Neural cell (in vitro differentiated cells): ENCODE results near the gene SALL4. TPM values are rescaled to one million over a fixed set of nuclear protein-coding genes. Genes with fewer than 3 reads are reported as not detected.

Source experiments
- H2AFZ ChIP-seq: fragments of 200-600, 300-800 bp; sonication (generic), shearing (Covaris generic); 2 replicates; pipeline ENCODE4 v1.6.0; 2014; ENCODE audit warnings: low read depth, mild to moderate bottlenecking, antibody characterized with exemption, low read length, moderate library complexity
- H3F3A ChIP-seq: fragments of 200-600 bp; shearing (Covaris generic); 2 replicates; pipeline ENCODE4 v1.6.1; 2016; ENCODE audit warnings: mild to moderate bottlenecking, moderate library complexity, mixed read lengths, antibody characterized with exemption, low read length; ENCODE audit not compliant: insufficient read depth, poor library complexity, severe bottlenecking
- H3K27ac ChIP-seq: fragments of 200-600, 300-800 bp; sonication (generic), shearing (Covaris generic); 2 replicates; pipeline ENCODE4 v1.5.1; 2014; ENCODE audit warnings: mild to moderate bottlenecking, low read length, moderate library complexity
- H3K27me3 ChIP-seq: fragments of 300-800, 200-600 bp; sonication (generic), shearing (Covaris generic); 2 replicates; pipeline ENCODE4 v1.6.0; 2014; ENCODE audit warnings: mild to moderate bottlenecking, low read depth, low read length, moderate library complexity; ENCODE audit not compliant: insufficient read depth
- H3K36me3 ChIP-seq: fragments of 300-800, 200-600 bp; sonication (generic), shearing (Covaris generic); 2 replicates; pipeline ENCODE4 v1.5.1; 2014; ENCODE audit warnings: mild to moderate bottlenecking, antibody characterized with exemption, low read length, moderate library complexity; ENCODE audit not compliant: insufficient read depth
- H3K4me2 ChIP-seq: fragments of 300-800, 200-600 bp; sonication (generic), shearing (Covaris generic); 2 replicates; pipeline ENCODE4 v1.6.0; 2014; ENCODE audit warnings: mild to moderate bottlenecking, low read length
- H3K4me3 ChIP-seq: fragments of 300-800, 200-600 bp; sonication (generic), shearing (Covaris generic); 2 replicates; pipeline ENCODE4 v1.5.1; 2014; ENCODE audit warnings: mild to moderate bottlenecking, low read length, moderate library complexity
- H3K79me2 ChIP-seq: fragments of 200-600 bp; shearing (Covaris generic); replicated peaks from 2 replicates; pipeline ENCODE4 v1.6.0; 2014; ENCODE audit warnings: mild to moderate bottlenecking, low read length, moderate library complexity; ENCODE audit not compliant: insufficient read depth
- H3K9ac ChIP-seq: fragments of 300-800, 200-600 bp; sonication (generic), shearing (Covaris generic); 2 replicates; pipeline ENCODE4 v1.6.1; 2016; ENCODE audit warnings: mild to moderate bottlenecking, low read length, mixed read lengths
- H3K9me2 ChIP-seq: fragments of 200-600 bp; shearing (Covaris generic); 2 replicates; pipeline ENCODE4 v1.6.1; 2016; ENCODE audit warnings: mild to moderate bottlenecking, low read length, mixed read lengths; ENCODE audit not compliant: insufficient read depth
- H3K9me3 ChIP-seq: fragments of 200-600, 300-800 bp; sonication (generic), shearing (Covaris generic); 2 replicates; pipeline ENCODE4 v1.6.1; 2016; ENCODE audit warnings: mild to moderate bottlenecking, mixed run types, low read length, moderate library complexity, mixed read lengths
- H4K20me1 ChIP-seq: fragments of 200-600 bp; shearing (Covaris generic); 2 replicates; pipeline ENCODE4 v1.6.1; 2016; ENCODE audit warnings: mild to moderate bottlenecking, mixed run types; ENCODE audit not compliant: insufficient read depth
- EP300 ChIP-seq: fragments of 450-650 bp; conservative IDR thresholded peaks from 2 replicates; pipeline ENCODE4 v1.6.1; 2014; ENCODE audit warnings: antibody characterized with exemption, mild to moderate bottlenecking, moderate library complexity; ENCODE audit not compliant: poor library complexity, severe bottlenecking
- EZH2 ChIP-seq: fragments of 200-600, 300-800 bp; shearing (Covaris generic), sonication (generic); IDR thresholded peaks from 2 replicates; pipeline ENCODE4 v1.6.1; 2014; ENCODE audit warnings: antibody characterized with exemption, low read length, borderline replicate concordance, mild to moderate bottlenecking; ENCODE audit not compliant: insufficient read depth, poor library complexity, severe bottlenecking
- POLR2AphosphoS5 ChIP-seq: IDR thresholded peaks from 2 replicates; pipeline ENCODE4 v1.6.1; 2012
- RAD21 ChIP-seq: fragments of 450-650 bp; conservative IDR thresholded peaks from 2 replicates; pipeline ENCODE4 v1.6.1; 2014; ENCODE audit warnings: antibody characterized with exemption, mild to moderate bottlenecking, moderate library complexity
- SMC3 ChIP-seq: fragments of 450-650 bp; conservative IDR thresholded peaks from 2 replicates; pipeline ENCODE4 v1.6.1; 2014; ENCODE audit warnings: antibody characterized with exemption, mild to moderate bottlenecking, moderate library complexity; ENCODE audit not compliant: poor library complexity
- TAF1 ChIP-seq: IDR thresholded peaks from 2 replicates; pipeline ENCODE4 v1.6.1; 2012; ENCODE audit warnings: low read depth
- polyA minus RNA-seq: library from RNA; depleted of rRNA, polyadenylated mRNA; stranded (reverse); fragments of >200 nt; gene quantifications from 2 replicates; pipeline ENCODE4 v1.2.3, GENCODE V29; 2014
- polyA plus RNA-seq: library from polyadenylated mRNA; depleted of rRNA; stranded (reverse); fragments of >200 nt; gene quantifications from 2 replicates; pipeline ENCODE4 v1.2.3, GENCODE V29; 2014
- TF ChIP-seq, protein P1 (sequence below): IDR thresholded peaks from 2 replicates; pipeline ENCODE4 v1.6.1; 2012; ENCODE audit warnings: borderline replicate concordance
- TF ChIP-seq, protein P2 (sequence below): fragments of 450-650 bp; IDR thresholded peaks from 2 replicates; pipeline ENCODE4 v1.5.1; 2014; ENCODE audit warnings: antibody characterized with exemption, mild to moderate bottlenecking, moderate library complexity; ENCODE audit not compliant: poor library complexity, severe bottlenecking

SALL4 gene
- polyA plus RNA-seq, result 1.1 and 1.4 TPM in 2 replicates
- 1.5 and 2.3 TPM in 2 replicates for polyA minus RNA-seq

DNA sequence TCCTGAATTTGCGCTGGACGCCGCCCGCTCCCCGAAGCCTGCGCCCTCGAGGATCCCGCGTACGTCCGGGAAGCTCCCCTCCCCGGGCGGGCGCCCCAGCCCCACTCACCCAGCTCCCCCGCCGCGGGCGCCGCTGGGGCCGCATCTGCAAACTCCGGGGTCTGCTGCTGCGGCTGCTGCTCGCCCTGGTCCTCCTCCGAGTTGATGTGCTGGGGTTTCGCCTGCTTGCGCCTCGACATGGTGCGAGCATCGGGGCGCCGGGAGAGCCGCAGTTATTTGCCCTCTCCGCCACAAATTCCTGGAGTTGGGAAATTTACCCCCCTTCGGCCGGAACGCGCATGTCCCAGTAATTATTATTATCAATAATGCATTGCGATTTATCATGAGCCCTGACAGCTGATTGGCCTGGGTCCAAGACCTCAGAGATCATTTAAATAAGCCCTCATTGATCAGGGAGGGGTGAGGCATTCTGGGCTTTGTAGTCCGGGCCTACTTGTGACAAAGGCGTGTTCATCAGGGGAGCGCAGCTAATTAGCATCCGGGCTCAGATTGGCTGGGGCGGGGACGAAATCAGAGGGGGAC is at the start of gene SALL4:
Gene SALL4, minus strand, starts transcription at position 352 of the 582 bp plus-strand sequence. Its CDS starts 113 bp downstream, at position 239.
- Histone ChIP-seq H2AFZ (peak within 1 kb of the TSS; percentile 16), H3K27me3 (peaks cover 25% of the 10 kb centered on the region), H3K9ac (peak within 1 kb of the TSS; percentile 53), H3K27ac (no peak within 1 kb of the TSS), H4K20me1 (no peaks in the 10 kb centered on the region), H3F3A (no peaks in the 10 kb centered on the region), H3K9me2 (no peaks in the 10 kb centered on the region), H3K36me3 (no peaks in the 10 kb centered on the region), H3K4me3 (peak within 1 kb of the TSS; percentile 71), H3K9me3 (no peaks in the 10 kb centered on the region), H3K79me2 (peaks cover 20% of the 10 kb centered on the region), H3K4me2 (peak within 1 kb of the TSS; percentile 61)
- TF ChIP-seq, protein P1, sequence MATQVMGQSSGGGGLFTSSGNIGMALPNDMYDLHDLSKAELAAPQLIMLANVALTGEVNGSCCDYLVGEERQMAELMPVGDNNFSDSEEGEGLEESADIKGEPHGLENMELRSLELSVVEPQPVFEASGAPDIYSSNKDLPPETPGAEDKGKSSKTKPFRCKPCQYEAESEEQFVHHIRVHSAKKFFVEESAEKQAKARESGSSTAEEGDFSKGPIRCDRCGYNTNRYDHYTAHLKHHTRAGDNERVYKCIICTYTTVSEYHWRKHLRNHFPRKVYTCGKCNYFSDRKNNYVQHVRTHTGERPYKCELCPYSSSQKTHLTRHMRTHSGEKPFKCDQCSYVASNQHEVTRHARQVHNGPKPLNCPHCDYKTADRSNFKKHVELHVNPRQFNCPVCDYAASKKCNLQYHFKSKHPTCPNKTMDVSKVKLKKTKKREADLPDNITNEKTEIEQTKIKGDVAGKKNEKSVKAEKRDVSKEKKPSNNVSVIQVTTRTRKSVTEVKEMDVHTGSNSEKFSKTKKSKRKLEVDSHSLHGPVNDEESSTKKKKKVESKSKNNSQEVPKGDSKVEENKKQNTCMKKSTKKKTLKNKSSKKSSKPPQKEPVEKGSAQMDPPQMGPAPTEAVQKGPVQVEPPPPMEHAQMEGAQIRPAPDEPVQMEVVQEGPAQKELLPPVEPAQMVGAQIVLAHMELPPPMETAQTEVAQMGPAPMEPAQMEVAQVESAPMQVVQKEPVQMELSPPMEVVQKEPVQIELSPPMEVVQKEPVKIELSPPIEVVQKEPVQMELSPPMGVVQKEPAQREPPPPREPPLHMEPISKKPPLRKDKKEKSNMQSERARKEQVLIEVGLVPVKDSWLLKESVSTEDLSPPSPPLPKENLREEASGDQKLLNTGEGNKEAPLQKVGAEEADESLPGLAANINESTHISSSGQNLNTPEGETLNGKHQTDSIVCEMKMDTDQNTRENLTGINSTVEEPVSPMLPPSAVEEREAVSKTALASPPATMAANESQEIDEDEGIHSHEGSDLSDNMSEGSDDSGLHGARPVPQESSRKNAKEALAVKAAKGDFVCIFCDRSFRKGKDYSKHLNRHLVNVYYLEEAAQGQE, result no peak
- TF ChIP-seq SMC3, result no peak
- no peak for TF ChIP-seq EZH2
- TF ChIP-seq, protein P2, sequence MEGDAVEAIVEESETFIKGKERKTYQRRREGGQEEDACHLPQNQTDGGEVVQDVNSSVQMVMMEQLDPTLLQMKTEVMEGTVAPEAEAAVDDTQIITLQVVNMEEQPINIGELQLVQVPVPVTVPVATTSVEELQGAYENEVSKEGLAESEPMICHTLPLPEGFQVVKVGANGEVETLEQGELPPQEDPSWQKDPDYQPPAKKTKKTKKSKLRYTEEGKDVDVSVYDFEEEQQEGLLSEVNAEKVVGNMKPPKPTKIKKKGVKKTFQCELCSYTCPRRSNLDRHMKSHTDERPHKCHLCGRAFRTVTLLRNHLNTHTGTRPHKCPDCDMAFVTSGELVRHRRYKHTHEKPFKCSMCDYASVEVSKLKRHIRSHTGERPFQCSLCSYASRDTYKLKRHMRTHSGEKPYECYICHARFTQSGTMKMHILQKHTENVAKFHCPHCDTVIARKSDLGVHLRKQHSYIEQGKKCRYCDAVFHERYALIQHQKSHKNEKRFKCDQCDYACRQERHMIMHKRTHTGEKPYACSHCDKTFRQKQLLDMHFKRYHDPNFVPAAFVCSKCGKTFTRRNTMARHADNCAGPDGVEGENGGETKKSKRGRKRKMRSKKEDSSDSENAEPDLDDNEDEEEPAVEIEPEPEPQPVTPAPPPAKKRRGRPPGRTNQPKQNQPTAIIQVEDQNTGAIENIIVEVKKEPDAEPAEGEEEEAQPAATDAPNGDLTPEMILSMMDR, result no peak
- TF ChIP-seq EP300, result no peak
- no peak for TF ChIP-seq RAD21
- no peak for TF ChIP-seq TAF1

DNA sequence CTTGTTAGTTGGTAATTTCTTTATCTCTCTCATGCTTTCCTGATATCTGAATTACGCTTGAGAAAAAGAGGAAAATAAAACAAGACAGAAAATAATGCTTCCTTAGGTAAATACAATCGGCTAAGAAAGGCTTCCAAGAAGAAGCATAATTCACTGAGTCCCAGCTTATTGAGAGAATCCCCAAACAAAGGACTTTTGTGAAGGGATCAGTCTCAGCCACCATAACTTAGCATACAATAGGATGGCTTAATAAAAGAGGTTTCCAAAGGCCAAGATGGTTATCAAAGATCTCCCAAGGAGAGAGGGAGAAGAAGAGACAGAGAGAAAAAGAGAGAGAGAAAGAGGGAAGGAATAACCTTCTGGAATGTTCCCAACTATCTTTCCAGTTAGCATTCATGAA is 46.0 kb upstream of the SALL4 start:
- Histone ChIP-seq H3K36me3 (no peaks in the 10 kb centered on the region), H3K4me2 (no peak overlapping the region), H3K9me3 (no peaks in the 10 kb centered on the region), H4K20me1 (no peaks in the 10 kb centered on the region), H2AFZ (no peak overlapping the region), H3K27ac (no peak overlapping the region), H3K79me2 (no peaks in the 10 kb centered on the region), H3K4me3 (no peak overlapping the region), H3F3A (no peaks in the 10 kb centered on the region), H3K9ac (no peak overlapping the region), H3K9me2 (no peaks in the 10 kb centered on the region), H3K27me3 (no peaks in the 10 kb centered on the region)
- TF ChIP-seq, protein P1, result no peak
- TF ChIP-seq EP300 (no peak), POLR2AphosphoS5 (no peak), RAD21 (no peak), SMC3 (no peak)
